SU-DHL-6 (cell line): ENCODE measurements around the gene CITED4.

Source experiments
- H2AFZ ChIP-seq: fragments of 200-600 bp; sonication (generic); 2 replicates; pipeline ENCODE4 v1.6.1; 2014; ENCODE audit warnings: low read depth, mild to moderate bottlenecking, moderate library complexity, mixed read lengths, antibody characterized with exemption, low read length; ENCODE audit not compliant: severe bottlenecking
- H3F3A ChIP-seq: fragments of 200-600 bp; shearing (Covaris generic); 2 replicates; pipeline ENCODE4 v1.6.0; 2016; ENCODE audit warnings: antibody characterized with exemption, mild to moderate bottlenecking; ENCODE audit not compliant: insufficient read depth
- H3K27ac ChIP-seq: fragments of 200-600 bp; sonication (generic); 2 replicates; pipeline ENCODE4 v1.5.1; 2016; ENCODE audit warnings: low read depth, mild to moderate bottlenecking, low read length, moderate library complexity, mixed read lengths
- H3K27me3 ChIP-seq: fragments of 200-600 bp; sonication (generic), shearing (Covaris generic); 2 replicates; pipeline ENCODE4 v1.6.0; 2014; ENCODE audit warnings: mild to moderate bottlenecking, low read length
- H3K36me3 ChIP-seq: fragments of 200-600 bp; sonication (generic); 2 replicates; pipeline ENCODE4 v1.6.1; 2014; ENCODE audit warnings: mild to moderate bottlenecking, low read length, mixed read lengths
- H3K4me2 ChIP-seq: fragments of 300-600, 200-600 bp; shearing (Covaris generic), sonication (generic); 2 replicates; pipeline ENCODE4 v1.6.0; 2014; ENCODE audit warnings: low read length, low read depth, mild to moderate bottlenecking; ENCODE audit not compliant: poor library complexity, severe bottlenecking
- H3K4me3 ChIP-seq: fragments of 200-600 bp; sonication (generic); 2 replicates; pipeline ENCODE4 v1.5.1; 2014; ENCODE audit warnings: antibody characterized with exemption, low read length, mild to moderate bottlenecking, mixed read lengths; ENCODE audit not compliant: insufficient read depth, poor library complexity, severe bottlenecking
- H3K79me2 ChIP-seq: fragments of 200-600 bp; sonication (generic); 2 replicates; pipeline ENCODE4 v1.6.1; 2014; ENCODE audit warnings: mild to moderate bottlenecking, low read length, moderate library complexity; ENCODE audit not compliant: insufficient read depth
- H3K9ac ChIP-seq: fragments of 200-600 bp; sonication (generic); 2 replicates; pipeline ENCODE4 v1.7.0; 2014; ENCODE audit warnings: mild to moderate bottlenecking, low read length
- H3K9me2 ChIP-seq: fragments of 200-600 bp; sonication (generic); replicated peaks from 2 replicates; pipeline ENCODE4 v1.6.1; 2014; ENCODE audit warnings: low read length; ENCODE audit not compliant: insufficient read depth
- H3K9me3 ChIP-seq: fragments of 200-600 bp; sonication (generic); 2 replicates; pipeline ENCODE4 v1.6.1; 2014; ENCODE audit warnings: low read length, mixed read lengths; ENCODE audit not compliant: insufficient read depth
- H4K20me1 ChIP-seq: fragments of 200-600 bp; sonication (generic); 2 replicates; pipeline ENCODE4 v1.6.1; 2014; ENCODE audit warnings: low read depth, mild to moderate bottlenecking, antibody characterized with exemption, low read length, moderate library complexity, mixed read lengths
- CTCF ChIP-seq: fragments of 200-600 bp; sonication (generic); IDR thresholded peaks from one replicate; pipeline ENCODE4 v1.5.1; 2017; ENCODE audit warnings: antibody characterized with exemption, mild to moderate bottlenecking, low read length, moderate library complexity; ENCODE audit not compliant: insufficient read depth, poor library complexity, severe bottlenecking
- EZH2phosphoT487 ChIP-seq: fragments of 200-600 bp; sonication (generic), shearing (Covaris generic); conservative IDR thresholded peaks from 2 replicates; pipeline ENCODE4 v1.6.1; 2018; ENCODE audit warnings: mild to moderate bottlenecking, antibody characterized with exemption, low read length, moderate library complexity, mixed read lengths

Gene CITED4

GRCh38 chr1:40868051-40868723 is 6.0 kb upstream of the CITED4 start:
- Histone ChIP-seq H4K20me1 (no peaks in the 10 kb centered on the region), H3K4me3 (no peak overlapping the region), H3K9me2 (no peaks in the 10 kb centered on the region), H3K27ac (no peak overlapping the region), H3K79me2 (no peaks in the 10 kb centered on the region), H3K27me3 (no peaks in the 10 kb centered on the region), H3F3A (no peaks in the 10 kb centered on the region), H3K36me3 (no peaks in the 10 kb centered on the region), H3K9ac (no peak overlapping the region), H3K9me3 (no peaks in the 10 kb centered on the region), H3K4me2 (no peak overlapping the region), H2AFZ (no peak overlapping the region)
- TF ChIP-seq EZH2phosphoT487 (no peak), CTCF (no peak)

GRCh38 chr1:40861224-40862003 is 749 bp downstream of the CITED4 start:
- H3K79me2 ChIP-seq, result no peaks in the 10 kb centered on the region
- TF ChIP-seq CTCF (no peak), EZH2phosphoT487 (no peak)
- no peak overlapping the region for H3K4me3 ChIP-seq
- no peaks in the 10 kb centered on the region for H3K9me3 ChIP-seq
- H2AFZ ChIP-seq, result no peak overlapping the region
- no peaks in the 10 kb centered on the region for H4K20me1 ChIP-seq
- H3K9ac ChIP-seq, result no peak overlapping the region
- H3K9me2 ChIP-seq, result no peaks in the 10 kb centered on the region
- H3K27me3 ChIP-seq, result no peaks in the 10 kb centered on the region
- H3K4me2 ChIP-seq, result no peak overlapping the region
- H3K27ac ChIP-seq, result no peak overlapping the region
- H3K36me3 ChIP-seq, result no peaks in the 10 kb centered on the region
- no peaks in the 10 kb centered on the region for H3F3A ChIP-seq

- no peak overlapping the region for H3K4me3 ChIP-seq
Measured at GRCh38 chr1:40860706-40861223, 1.4 kb downstream of the CITED4 start.

More at GRCh38 chr1:40860706-40861223, 1.4 kb downstream of the CITED4 start:
- H3K79me2 ChIP-seq, result no peaks in the 10 kb centered on the region
- H3K36me3 ChIP-seq, result no peaks in the 10 kb centered on the region
- no peak for TF ChIP-seq CTCF
- TF ChIP-seq EZH2phosphoT487, result no peak
- H3K27me3 ChIP-seq, result no peaks in the 10 kb centered on the region
- no peaks in the 10 kb centered on the region for H4K20me1 ChIP-seq
- H3K4me2 ChIP-seq, result no peak overlapping the region
- H3F3A ChIP-seq, result no peaks in the 10 kb centered on the region
- H3K9ac ChIP-seq, result no peak overlapping the region
- no peaks in the 10 kb centered on the region for H3K9me3 ChIP-seq
- H3K27ac ChIP-seq, result no peak overlapping the region
- H3K9me2 ChIP-seq, result no peaks in the 10 kb centered on the region
- H2AFZ ChIP-seq, result no peak overlapping the region
